ENCODE results near the gene P4HA2. TPM values are rescaled to one million over a fixed set of nuclear protein-coding genes. Genes with fewer than 3 reads are reported as not detected.

The P4HA2 gene
- total and polyA plus RNA-seq, 2 of the 8 experiments (the other 6 are each of a cell fraction or from before 2014, with no cell fraction given): 7.4 to 9.3 TPM

- H2BK15ac ChIP-seq (ENCODE audit: low read length): 0 out of 2 replicates have a peak overlapping the region, but pooled peaks have one; percentile 16
- no peak overlapping the region for H4K8ac ChIP-seq (ENCODE audit: extremely low read depth, insufficient read depth, low read length)
- H3K18ac ChIP-seq (ENCODE audit: extremely low read depth, low read length): no peak overlapping the region
- H3K36me3 ChIP-seq (ENCODE audit: control insufficient read depth in 2 of 4, insufficient read depth in 4 of 4, low read length in 3 of 4): no peaks in the 10 kb centered on the region; a peak in 1 of 8 replicates
- no peak overlapping the region for H3K4me3 ChIP-seq (ENCODE audit: extremely low read depth in 1 of 4, insufficient read depth in 2 of 4, low read depth in 3 of 4, low read length in 4 of 4)
- H2BK20ac ChIP-seq (ENCODE audit: low read length): peak overlapping the region; percentile 61; the same call in 1 of the 2 replicates
- H3K4ac ChIP-seq (replicated peaks; ENCODE audit: insufficient read length, low read depth, low read length): no peak overlapping the region
- no peaks in the 10 kb centered on the region for H3K79me1 ChIP-seq (ENCODE audit: low read depth, low read length)
- H3K9me3 ChIP-seq (ENCODE audit: insufficient read depth in 2 of 2, low read depth in 1 of 2, low read length in 1 of 2): no peaks in the 10 kb centered on the region
- H3K23me2 ChIP-seq (ENCODE audit: low read depth, low read length): no peaks in the 10 kb centered on the region
- H2BK120ac ChIP-seq (replicated peaks; ENCODE audit: low read depth, low read length): no peak overlapping the region
- H4K5ac ChIP-seq (ENCODE audit: insufficient read length, low read depth, low read length): no peak overlapping the region
- H3K56ac ChIP-seq (replicated peaks; ENCODE audit: insufficient read length, low read depth, low read length): no peak overlapping the region
- H3K14ac ChIP-seq (ENCODE audit: insufficient read length): no peak overlapping the region
- H3K27me3 ChIP-seq (replicated peaks in 1 of 4; ENCODE audit: control insufficient read depth in 3 of 4, extremely low read depth in 1 of 4, insufficient read depth in 3 of 4, low read length in 3 of 4): no peaks in the 10 kb centered on the region
- H2AFZ ChIP-seq (ENCODE audit: low read length): no peak overlapping the region
- no peak overlapping the region for H3K4me2 ChIP-seq (ENCODE audit: insufficient read depth in 1 of 2, low read depth in 2 of 2, low read length in 2 of 2)
- ChIA-PET POLR2A (ENCODE audit: partially characterized antibody) (interaction anchor here (0.7 kb wide), 1 partner anchor 53 kb away, joined by 3 read pairs; no protein-coding TSS in a partner anchor), CTCF (ENCODE audit: partially characterized antibody) (interaction anchor here (1.5 to 4.1 kb wide), 3 partner anchors 16 to 79 kb away, joined by 5 to 16 read pairs (median 8); no protein-coding TSS in a partner anchor)
- no peaks in the 10 kb centered on the region for H4K20me1 ChIP-seq (replicated peaks in 1 of 2; ENCODE audit: control insufficient read depth in 1 of 2, insufficient read depth in 2 of 2, low read length in 2 of 2)
- H2BK5ac ChIP-seq (ENCODE audit: low read depth, low read length): no peak overlapping the region; the same call in 1 of the 2 replicates
- H4K91ac ChIP-seq (replicated peaks; ENCODE audit: insufficient read length, low read length): no peak overlapping the region
- H3K9ac ChIP-seq (replicated peaks in 1 of 4; ENCODE audit: extremely low read depth in 1 of 4, low read depth in 3 of 4, low read length in 3 of 4): no peak overlapping the region
- no peak overlapping the region for H2BK12ac ChIP-seq (ENCODE audit: low read depth, low read length)
- DNase-seq (ENCODE audit: low read depth in 1 of 2, low spot score in 2 of 2): peak in 1 of 2 experiments; percentile 32
- no peak overlapping the region for H2AK5ac ChIP-seq (ENCODE audit: low read depth, low read length)
- H3K27ac ChIP-seq (ENCODE audit: low read depth, low read length): no peak overlapping the region
- 88% methylated on average over 3 of the region's 3 CpGs; no CpG with 5 or more reads in 1 of the 2 experiments for WGBS, 2 experiments (ENCODE audit: extremely low coverage in 1 of 2, insufficient coverage in 1 of 2, insufficient read length in 1 of 2, insufficient replicate concordance in 2 of 2, low coverage in 1 of 2, low lambda C conversion rate in 2 of 2, missing lambda C conversion rate in 1 of 2)
- no peak for FAIRE-seq
- H3K4me1 ChIP-seq (replicated peaks in 1 of 4; ENCODE audit: control insufficient read depth in 3 of 4, insufficient read depth in 4 of 4, low read length in 3 of 4): peaks cover 0 to 6% (median under 1%) of the 10 kb centered on the region in 4 experiments; a peak in 3 of 7 replicates
- H3K79me2 ChIP-seq (ENCODE audit: control insufficient read depth in 1 of 2, insufficient read depth in 2 of 2, low read length in 2 of 2): no peaks in the 10 kb centered on the region
- no peak overlapping the region for H3K23ac ChIP-seq (ENCODE audit: insufficient read length)
- TF ChIP-seq CEBPB (IDR thresholded peaks at IDR 0.05; ENCODE audit: low read depth, low read length): no peak
- TF ChIP-seq E2F6 (IDR thresholded peaks at IDR 0.05): no peak
- no peak for TF ChIP-seq RFX5 (IDR thresholded peaks at IDR 0.05; ENCODE audit: borderline replicate concordance, low read depth, low read length)
- TF ChIP-seq SP4 (IDR thresholded peaks at IDR 0.05; ENCODE audit: low read length): no peak
- TF ChIP-seq JUND (IDR thresholded peaks at IDR 0.05; ENCODE audit: low read length): no peak
- TF ChIP-seq USF2 (IDR thresholded peaks at IDR 0.05; ENCODE audit: low read length): no peak
- TF ChIP-seq SUZ12 (IDR thresholded peaks at IDR 0.05; ENCODE audit: low read length): no peak
- TF ChIP-seq JUN (IDR thresholded peaks at IDR 0.05; ENCODE audit: low read depth, low read length): no peak
- no peak for TF ChIP-seq SP1 (IDR thresholded peaks at IDR 0.05; ENCODE audit: low read depth, low read length)
- TF ChIP-seq CHD2 (IDR thresholded peaks at IDR 0.05; ENCODE audit: low read length): no peak
- TF ChIP-seq TCF12 (IDR thresholded peaks at IDR 0.05; ENCODE audit: low read depth, low read length): no peak
- TF ChIP-seq SIRT6 (IDR thresholded peaks at IDR 0.05; ENCODE audit: low read length): no peak
Observed at GRCh38 chr5:132269635-132270334, 42.1 kb upstream of the P4HA2 start.

Measured in H1 (cell line).